H1 (cell line): ENCODE data around the gene PIAS4. TPM values are rescaled to one million over a fixed set of nuclear protein-coding genes. Genes with fewer than 3 reads are reported as not detected.
"Not testable (repeated sequence)": the region's sequence is repeated elsewhere in the genome, so short reads cannot be mapped to it uniquely, and the experiment has no call there.

Experiments
- CTCF ChIA-PET: fragments of 300-600 bp; sonication (Branson Sonifier 250); formaldehyde crosslinking; loops from one replicate; lab custom pipeline; 2021; ENCODE audit not compliant: partially characterized antibody; lab: Charles Lee
- POLR2A ChIA-PET: fragments of 300-600 bp; sonication (Branson Sonifier 250); formaldehyde crosslinking; loops from one replicate; lab custom pipeline; 2021; ENCODE audit warnings: inconsistent platforms; ENCODE audit not compliant: partially characterized antibody; lab: Charles Lee
- DNase-seq, 2 experiments: peaks; one replicate each; pipeline versions ENCODE4 v3.0.0 to v3.0.0-alpha.2; 2010 to 2022; ENCODE audit warnings: low spot score in 2 of 2, low read depth in 1 of 2, mixed read lengths in 1 of 2
- FAIRE-seq: peaks from 2 replicates; lab custom pipeline; 2011; peaks lifted over from hg19 to GRCh38; lab: Jason Lieb, UNC
- H2AFZ ChIP-seq: 2 replicates; pipeline ENCODE4 v1.8.1; 2012; ENCODE audit warnings: low read length, inconsistent platforms
- H2AK5ac ChIP-seq: 2 replicates; pipeline ENCODE4 v1.6.1; 2013; ENCODE audit warnings: low read depth, low read length
- H2BK120ac ChIP-seq: replicated peaks from 2 replicates; pipeline ENCODE3; 2013; ENCODE audit warnings: low read depth, low read length, inconsistent platforms
- H2BK12ac ChIP-seq: 2 replicates; pipeline ENCODE4 v1.6.1; 2013; ENCODE audit warnings: low read depth, low read length
- H2BK15ac ChIP-seq: 2 replicates; pipeline ENCODE4 v1.6.1; 2013; ENCODE audit warnings: low read length
- H2BK20ac ChIP-seq: 2 replicates; pipeline ENCODE4 v1.6.1; 2013; ENCODE audit warnings: low read length
- H2BK5ac ChIP-seq: 2 replicates; pipeline ENCODE4 v1.6.1; 2013; ENCODE audit warnings: low read depth, low read length
- H3K14ac ChIP-seq: 2 replicates; pipeline ENCODE4 v1.6.1; 2013; ENCODE audit warnings: inconsistent platforms; ENCODE audit not compliant: insufficient read length
- H3K18ac ChIP-seq: 2 replicates; pipeline ENCODE4 v1.6.1; 2013; ENCODE audit warnings: low read length; ENCODE audit errors: extremely low read depth
- H3K23ac ChIP-seq: 2 replicates; pipeline ENCODE4 v1.6.1; 2013; ENCODE audit warnings: inconsistent platforms; ENCODE audit not compliant: insufficient read length
- H3K23me2 ChIP-seq: 2 replicates; pipeline ENCODE4 v1.6.1; 2013; ENCODE audit warnings: low read depth, low read length
- H3K27ac ChIP-seq: 2 replicates; pipeline ENCODE4 v1.6.1; 2011; ENCODE audit warnings: low read depth, low read length, inconsistent platforms
- H3K27me3 ChIP-seq, 4 experiments: replicated peaks in 1 of 4; 1 replicate in 1 of 4; 2 replicates in 3 of 4; pipeline versions ENCODE4 v1.6.1 to v1.8.1; 2011 to 2013; ENCODE audit warnings: low read length in 3 of 4, mild to moderate bottlenecking in 3 of 4, inconsistent platforms in 2 of 4, mixed read lengths in 2 of 4, moderate library complexity in 1 of 4; ENCODE audit not compliant: control insufficient read depth in 3 of 4, insufficient read depth in 3 of 4; ENCODE audit errors: extremely low read depth in 1 of 4
- H3K36me3 ChIP-seq, 4 experiments: 2 replicates each; pipeline versions ENCODE4 v1.6.1 to v1.8.1; 2011 to 2013; ENCODE audit warnings: mild to moderate bottlenecking in 4 of 4, low read length in 3 of 4, moderate library complexity in 2 of 4, control low read depth in 1 of 4, inconsistent platforms in 1 of 4; ENCODE audit not compliant: insufficient read depth in 4 of 4, control insufficient read depth in 2 of 4
- H3K4ac ChIP-seq: replicated peaks from 2 replicates; pipeline ENCODE3; 2013; ENCODE audit warnings: low read length, low read depth, mixed read lengths, inconsistent platforms; ENCODE audit not compliant: insufficient read length
- H3K4me1 ChIP-seq, 4 experiments: replicated peaks in 1 of 4; 1 replicate in 1 of 4; 2 replicates in 3 of 4; pipeline versions ENCODE4 v1.6.1 to v1.8.1; 2011 to 2013; ENCODE audit warnings: low read length in 3 of 4, inconsistent platforms in 2 of 4, mixed read lengths in 1 of 4; ENCODE audit not compliant: insufficient read depth in 4 of 4, control insufficient read depth in 3 of 4
- H3K4me2 ChIP-seq, 2 experiments: 2 replicates each; pipeline versions ENCODE4 v1.6.1 to v1.8.1; 2011 to 2013; ENCODE audit warnings: low read depth in 2 of 2, low read length in 2 of 2, control low read depth in 1 of 2, inconsistent platforms in 1 of 2, mild to moderate bottlenecking in 1 of 2; ENCODE audit not compliant: insufficient read depth in 1 of 2
- H3K4me3 ChIP-seq, 4 experiments: fragments of 200-600, 300-600 bp in 1 of 4; sonication (generic), shearing (Covaris generic), sonication (Bioruptor Twin) in 1 of 4; 2 replicates each; pipeline versions ENCODE4 v1.5.1 to v1.8.1; 2011 to 2016; ENCODE audit warnings: low read length in 4 of 4, low read depth in 3 of 4, control low read depth in 2 of 4, inconsistent platforms in 2 of 4, mild to moderate bottlenecking in 2 of 4, mixed read lengths in 1 of 4, moderate library complexity in 1 of 4; ENCODE audit not compliant: insufficient read depth in 2 of 4; ENCODE audit errors: extremely low read depth in 1 of 4
- H3K56ac ChIP-seq: replicated peaks from 2 replicates; pipeline ENCODE3; 2013; ENCODE audit warnings: low read depth, mild to moderate bottlenecking, mixed read lengths, low read length, inconsistent platforms; ENCODE audit not compliant: insufficient read length
- H3K79me1 ChIP-seq: 2 replicates; pipeline ENCODE4 v1.6.1; 2013; ENCODE audit warnings: low read depth, low read length, control low read depth
- H3K79me2 ChIP-seq, 2 experiments: 2 replicates each; pipeline versions ENCODE4 v1.6.1 to v1.8.1; 2012 to 2013; ENCODE audit warnings: low read length in 2 of 2, mild to moderate bottlenecking in 2 of 2, inconsistent platforms in 1 of 2; ENCODE audit not compliant: insufficient read depth in 2 of 2, control insufficient read depth in 1 of 2
- H3K9ac ChIP-seq, 4 experiments: replicated peaks in 1 of 4; 1 replicate in 1 of 4; 2 replicates in 3 of 4; pipeline versions ENCODE4 v1.6.1 to v1.8.1; 2011 to 2013; ENCODE audit warnings: low read depth in 3 of 4, low read length in 3 of 4, control low read depth in 2 of 4, mild to moderate bottlenecking in 2 of 4, moderate library complexity in 2 of 4, inconsistent platforms in 1 of 4; ENCODE audit errors: extremely low read depth in 1 of 4
- H3K9me3 ChIP-seq, 2 experiments: 2 replicates each; pipeline versions ENCODE4 v1.6.1 to v1.8.1; 2012 to 2013; ENCODE audit warnings: mild to moderate bottlenecking in 2 of 2, moderate library complexity in 2 of 2, control low read depth in 1 of 2, inconsistent platforms in 1 of 2, low read depth in 1 of 2, low read length in 1 of 2, mixed read lengths in 1 of 2; ENCODE audit not compliant: insufficient read depth in 2 of 2
- H4K20me1 ChIP-seq, 2 experiments: replicated peaks in 1 of 2; 2 replicates each; pipeline versions ENCODE3 to v1.8.1; 2011 to 2013; ENCODE audit warnings: inconsistent platforms in 2 of 2, low read length in 2 of 2, mild to moderate bottlenecking in 1 of 2; ENCODE audit not compliant: insufficient read depth in 2 of 2, control insufficient read depth in 1 of 2
- H4K5ac ChIP-seq: 2 replicates; pipeline ENCODE4 v1.6.1; 2013; ENCODE audit warnings: low read length, low read depth, mixed read lengths, inconsistent platforms; ENCODE audit not compliant: insufficient read length
- H4K8ac ChIP-seq: 2 replicates; pipeline ENCODE4 v1.8.0; 2013; ENCODE audit warnings: mild to moderate bottlenecking, moderate library complexity, low read length, inconsistent platforms; ENCODE audit not compliant: insufficient read depth; ENCODE audit errors: extremely low read depth
- H4K91ac ChIP-seq: replicated peaks from 2 replicates; pipeline ENCODE3; 2013; ENCODE audit warnings: low read length, mixed read lengths, inconsistent platforms; ENCODE audit not compliant: insufficient read length
- BRCA1 ChIP-seq: IDR thresholded peaks from 2 replicates; pipeline ENCODE4 v1.6.1; 2012; ENCODE audit warnings: low read depth, low read length, improper control_type of control experiment
- EGR1 ChIP-seq: IDR thresholded peaks from 2 replicates; pipeline ENCODE4 v1.6.1; 2011; ENCODE audit warnings: low read depth, low read length, borderline replicate concordance
- WGBS, 2 experiments: shearing (Covaris generic) in 1 of 2; methylation state at CpG; one replicate each; pipeline versions ENCODE4 v1.1.6 to v1.1.7; 2013 to 2015; ENCODE audit warnings: low lambda C conversion rate in 2 of 2, mixed read lengths in 2 of 2, inconsistent platforms in 1 of 2, low coverage in 1 of 2, missing lambda C conversion rate in 1 of 2; ENCODE audit not compliant: insufficient replicate concordance in 2 of 2, insufficient coverage in 1 of 2, insufficient read length in 1 of 2; ENCODE audit errors: extremely low coverage in 1 of 2, missing lambda C conversion rate in 1 of 2; 5-methylcytosine and 5-hydroxymethylcytosine counted together
- polyA plus RNA-seq, 7 experiments: library from polyadenylated mRNA; depleted of rRNA in 3 of 7; stranded (reverse) in 5 of 7; unstranded in 2 of 7; fragments of >200 nt in 5 of 7; fragments of 200-250 nt in 2 of 7; gene quantifications; 1 replicate in 5 of 7; 2 replicates in 1 of 7; 4 replicates in 1 of 7; pipeline versions ENCODE4 v1.2.1 to v1.2.3, GENCODE V29; 2011 to 2013; ENCODE audit warnings: missing spikeins in 2 of 7, mixed read lengths in 2 of 7
- total RNA-seq: library from RNA; stranded (reverse); fragmentation: NEBNext Ultra II Directional; extraction: Animal tissue kit (Norgen Biotek cat#: 25700); gene quantifications from 2 replicates; pipeline ENCODE4 v1.2.1, GENCODE V29; 2021
- TF ChIP-seq, protein P1 (sequence below), 3 experiments: IDR thresholded peaks; 1 replicate in 2 of 3; 2 replicates in 1 of 3; pipeline versions ENCODE4 v1.5.1 to v1.6.1; 2011; ENCODE audit warnings: low read length in 3 of 3, mild to moderate bottlenecking in 3 of 3, inconsistent platforms in 2 of 3, low read depth in 1 of 3, moderate library complexity in 1 of 3; ENCODE audit not compliant: insufficient read depth in 1 of 3; ENCODE audit errors: control extremely low read depth in 1 of 3

PIAS4 gene
- total and polyA plus RNA-seq, 2 of the 8 experiments (the other 6 are each of a cell fraction or from before 2014, with no cell fraction given) = 30.2 to 51.4 TPM

- TF ChIP-seq, protein P1, sequence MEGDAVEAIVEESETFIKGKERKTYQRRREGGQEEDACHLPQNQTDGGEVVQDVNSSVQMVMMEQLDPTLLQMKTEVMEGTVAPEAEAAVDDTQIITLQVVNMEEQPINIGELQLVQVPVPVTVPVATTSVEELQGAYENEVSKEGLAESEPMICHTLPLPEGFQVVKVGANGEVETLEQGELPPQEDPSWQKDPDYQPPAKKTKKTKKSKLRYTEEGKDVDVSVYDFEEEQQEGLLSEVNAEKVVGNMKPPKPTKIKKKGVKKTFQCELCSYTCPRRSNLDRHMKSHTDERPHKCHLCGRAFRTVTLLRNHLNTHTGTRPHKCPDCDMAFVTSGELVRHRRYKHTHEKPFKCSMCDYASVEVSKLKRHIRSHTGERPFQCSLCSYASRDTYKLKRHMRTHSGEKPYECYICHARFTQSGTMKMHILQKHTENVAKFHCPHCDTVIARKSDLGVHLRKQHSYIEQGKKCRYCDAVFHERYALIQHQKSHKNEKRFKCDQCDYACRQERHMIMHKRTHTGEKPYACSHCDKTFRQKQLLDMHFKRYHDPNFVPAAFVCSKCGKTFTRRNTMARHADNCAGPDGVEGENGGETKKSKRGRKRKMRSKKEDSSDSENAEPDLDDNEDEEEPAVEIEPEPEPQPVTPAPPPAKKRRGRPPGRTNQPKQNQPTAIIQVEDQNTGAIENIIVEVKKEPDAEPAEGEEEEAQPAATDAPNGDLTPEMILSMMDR (IDR thresholded peaks at IDR 0.05; ENCODE audit: control extremely low read depth in 1 of 3, insufficient read depth in 1 of 3, low read depth in 1 of 3, low read length in 3 of 3) = no peak
- TF ChIP-seq EGR1 (no peak), BRCA1 (no peak)
These were observed 11.9 kb upstream of the PIAS4 start (continued) for GRCh38 chr19:3995607-3996006.

DNA sequence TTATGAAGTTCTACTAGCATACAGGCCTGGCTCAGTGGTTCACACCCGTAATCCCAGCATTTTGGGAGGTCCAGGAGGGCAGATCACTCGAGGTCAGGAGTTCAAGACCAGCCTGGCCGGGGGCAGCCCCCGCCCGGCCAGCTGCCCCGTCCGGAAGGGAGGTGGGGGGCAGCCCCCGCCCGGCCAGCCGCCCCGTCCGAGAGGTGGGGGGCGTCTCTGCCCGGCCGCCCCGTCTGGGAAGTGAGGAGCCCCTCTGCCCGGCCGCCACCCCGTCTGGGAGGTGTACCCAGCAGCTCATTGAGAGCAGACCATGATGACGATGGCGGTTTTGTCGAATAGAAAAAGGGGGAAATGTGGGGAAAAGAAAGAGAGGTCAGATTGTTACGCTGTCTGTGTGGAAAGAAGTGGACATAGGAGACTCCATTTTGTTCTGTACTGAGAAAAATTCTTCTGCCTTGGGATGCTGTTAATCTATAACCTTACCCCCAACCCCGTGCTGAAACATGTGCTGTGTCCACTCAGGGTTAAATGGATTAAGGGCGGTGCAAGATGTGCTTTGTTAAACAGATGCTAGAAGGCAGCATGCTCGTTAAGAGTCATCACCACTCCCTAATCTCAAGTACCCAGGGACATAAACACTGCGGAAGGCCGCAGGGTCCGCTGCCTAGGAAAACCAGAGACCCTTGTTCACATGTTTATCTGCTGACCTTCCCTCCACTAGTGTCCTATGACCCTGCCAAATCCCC lies 8.7 kb upstream of the PIAS4 start:
- H4K20me1 ChIP-seq, CTCF ChIA-PET, H3K9me3 ChIP-seq, H3K36me3 ChIP-seq, H2BK5ac ChIP-seq, H3K79me1 ChIP-seq, H2BK20ac ChIP-seq, H2BK15ac ChIP-seq, H2AK5ac ChIP-seq, H2AFZ ChIP-seq, H2BK12ac ChIP-seq, H4K8ac ChIP-seq, H3K4me3 ChIP-seq, H3K27ac ChIP-seq, H3K4ac ChIP-seq, H3K23me2 ChIP-seq, H3K14ac ChIP-seq, H4K91ac ChIP-seq, H3K9ac ChIP-seq, H2BK120ac ChIP-seq, H3K18ac ChIP-seq, H4K5ac ChIP-seq, H3K4me2 ChIP-seq, H3K4me1 ChIP-seq, H3K56ac ChIP-seq, DNase-seq, FAIRE-seq, H3K79me2 ChIP-seq, H3K27me3 ChIP-seq, H3K23ac ChIP-seq: not testable (repeated sequence)
- POLR2A ChIA-PET = interaction anchor here (6.3 kb wide), 1 partner anchor 15 kb away, joined by 69 read pairs; the partner anchor contains the start of gene EEF2
- 87% methylated on average over 12 of the region's 29 CpGs; no CpG with 5 or more reads in 1 of the 2 experiments for WGBS, 2 experiments
